DLD1 (cell line): Measurements from ENCODE around the gene CMIP.

Experiments used
- in situ Hi-C: cut with HindIII; loops from 2 replicates; pipeline ENCODE4 v1.10.0; 2017; ENCODE audit warnings: low sequenced_read_pairs

Gene CMIP

DNA sequence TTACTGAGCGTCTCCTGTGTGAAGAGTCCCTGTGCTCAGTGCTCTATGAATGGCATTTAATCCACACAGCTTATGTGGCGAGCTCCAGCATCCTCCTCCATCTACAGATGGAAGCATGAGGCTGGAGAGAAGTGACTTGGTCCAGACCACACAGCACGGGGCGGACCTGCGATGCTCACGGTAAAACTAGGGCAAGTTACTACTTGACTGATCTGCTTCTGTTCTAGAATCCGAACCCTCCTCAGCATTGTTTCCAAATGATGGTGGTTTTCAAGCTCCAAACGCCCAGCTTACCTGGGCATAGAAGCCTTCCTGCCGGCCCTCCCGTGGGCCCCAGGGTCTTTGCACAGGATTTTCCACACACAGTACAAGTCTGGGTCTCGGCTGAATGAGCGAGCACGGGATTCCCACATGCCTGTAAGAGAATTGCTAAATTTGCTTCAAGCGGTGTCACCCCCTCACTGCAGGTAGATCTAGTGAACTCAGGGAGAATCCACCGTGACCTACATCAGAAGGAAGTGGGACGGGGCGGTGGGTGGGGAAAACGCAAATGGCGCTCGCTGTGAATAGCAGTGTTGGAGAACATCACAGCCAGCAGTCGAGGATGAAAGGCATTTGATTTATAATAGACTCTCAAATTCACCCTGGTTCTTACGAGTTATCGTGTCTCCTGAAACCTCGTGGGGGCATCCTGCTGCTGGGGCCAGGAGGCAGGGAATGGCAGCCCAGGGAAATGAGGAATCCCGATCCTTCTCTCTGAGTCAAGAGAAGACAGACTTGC, 101.1 kb downstream of the CMIP start:
- in situ Hi-C loops, result no loop called here

DNA sequence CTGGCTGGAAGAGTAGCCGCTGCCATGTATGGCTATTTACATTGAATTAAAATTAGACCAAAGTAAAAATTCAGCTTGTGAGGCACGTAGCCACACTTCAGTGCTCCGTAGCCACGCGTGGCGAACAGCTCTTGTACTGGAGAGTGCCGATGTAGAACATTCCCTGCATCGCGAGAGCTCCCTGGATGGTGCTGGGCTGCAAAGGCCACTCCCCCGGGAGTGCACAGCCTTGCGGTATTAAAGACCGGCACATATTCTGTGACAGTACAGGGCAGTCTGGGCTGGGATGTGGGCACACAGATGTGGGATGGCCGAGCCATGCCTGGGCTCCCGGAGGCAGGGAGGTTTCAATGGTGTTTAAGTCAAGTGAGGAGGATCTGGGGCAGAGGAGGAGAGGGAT, 102.2 kb downstream of the CMIP start:
- in situ Hi-C loops, result no loop called here

- in situ Hi-C loops, result no loop called here
Measured at GRCh38 chr16:81547194-81547938, 102.8 kb downstream of the CMIP start.

DNA sequence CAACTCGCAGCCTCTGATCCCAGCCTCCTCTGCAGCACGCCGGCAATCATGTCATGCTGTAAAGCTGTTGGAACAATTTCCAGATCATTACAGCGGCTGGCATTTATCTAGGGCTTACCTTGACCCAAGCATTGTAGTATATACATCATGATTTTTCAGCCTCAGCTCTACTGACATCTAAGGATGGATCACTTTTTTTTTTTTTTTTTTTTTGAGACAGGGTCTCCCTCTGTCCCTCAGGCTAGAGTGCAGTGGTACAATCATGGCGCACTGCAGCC, 103.3 kb downstream of the CMIP start:
- in situ Hi-C loops, result no loop called here

GRCh38 chr16:81548551-81548875, 103.9 kb downstream of the CMIP start:
- in situ Hi-C loops, result no loop called here

DNA sequence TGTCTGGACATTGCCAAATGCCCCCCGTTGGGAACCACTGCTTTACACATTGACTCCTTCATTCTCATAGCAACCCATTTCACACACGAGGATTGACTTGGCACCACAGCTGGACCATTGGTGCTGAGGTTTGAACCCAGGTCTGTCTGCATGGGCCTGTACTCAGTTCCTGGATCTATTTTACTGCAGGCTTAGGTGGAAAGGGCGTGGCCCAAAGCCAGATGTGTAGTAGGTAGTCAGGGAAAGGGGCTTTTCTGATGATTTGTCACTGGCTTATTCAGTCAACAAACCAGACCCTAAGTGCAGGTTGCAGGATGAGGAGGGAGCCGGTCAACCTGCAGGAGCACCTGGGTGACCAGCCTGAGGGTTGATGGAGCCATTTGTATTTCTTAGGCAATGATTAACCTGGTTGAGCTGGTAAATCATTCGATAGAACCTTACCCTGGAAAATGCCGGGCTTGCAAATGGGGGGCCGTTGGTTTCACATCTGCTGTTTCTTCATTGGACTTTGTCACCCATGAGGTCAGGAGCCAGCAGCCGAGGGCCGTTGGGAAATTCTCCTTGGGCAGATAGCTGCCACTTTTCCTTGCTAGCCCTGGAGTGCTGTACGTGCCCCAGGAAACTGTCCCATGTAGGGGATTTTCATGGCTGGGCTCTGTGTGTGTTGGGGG, 104.4 kb downstream of the CMIP start:
- in situ Hi-C loops, result no loop called here

GRCh38 chr16:81549547-81550431, 105.2 kb downstream of the CMIP start:
- in situ Hi-C loops, result no loop called here

GRCh38 chr16:81550432-81550808, 105.8 kb downstream of the CMIP start:
- in situ Hi-C loops, result no loop called here

DNA sequence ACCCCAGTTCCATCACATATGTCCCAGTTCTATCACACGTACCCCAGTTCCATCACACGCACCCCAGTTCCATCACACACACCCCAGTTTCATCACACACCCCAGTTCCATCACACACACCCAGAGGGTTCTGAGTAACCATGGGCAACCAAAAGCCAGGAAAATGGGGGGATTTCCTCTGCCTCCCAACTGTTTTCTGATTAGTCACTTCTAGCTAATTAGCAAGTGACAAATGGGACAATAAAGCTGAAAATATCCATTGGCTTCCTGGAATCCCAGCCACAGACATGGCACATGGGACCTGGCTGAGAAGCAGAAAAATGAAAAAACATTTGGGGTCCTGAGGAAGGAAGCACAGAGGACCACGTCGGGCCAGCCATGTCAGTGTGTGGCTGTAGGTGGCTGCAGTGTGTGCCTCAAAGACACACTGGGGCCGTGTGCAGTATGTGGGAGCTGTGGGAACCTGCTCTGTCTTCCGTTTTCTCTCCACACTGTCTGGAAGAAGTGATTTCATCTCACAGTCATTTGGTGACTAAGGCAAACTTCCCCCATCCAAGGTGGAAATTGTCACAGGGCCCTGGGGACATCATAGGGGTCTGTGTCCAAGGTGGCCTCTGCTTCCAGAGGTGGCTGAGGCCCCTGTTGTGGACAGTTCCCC, 106.7 kb downstream of the CMIP start:
- in situ Hi-C loops, result no loop called here

GRCh38 chr16:81551821-81552304, 107.3 kb downstream of the CMIP start:
- in situ Hi-C loops, result no loop called here

GRCh38 chr16:81552743-81553079, 108.1 kb downstream of the CMIP start:
- in situ Hi-C loops, result no loop called here

GRCh38 chr16:81553080-81553813, 108.6 kb downstream of the CMIP start:
- in situ Hi-C loops, result no loop called here

DNA sequence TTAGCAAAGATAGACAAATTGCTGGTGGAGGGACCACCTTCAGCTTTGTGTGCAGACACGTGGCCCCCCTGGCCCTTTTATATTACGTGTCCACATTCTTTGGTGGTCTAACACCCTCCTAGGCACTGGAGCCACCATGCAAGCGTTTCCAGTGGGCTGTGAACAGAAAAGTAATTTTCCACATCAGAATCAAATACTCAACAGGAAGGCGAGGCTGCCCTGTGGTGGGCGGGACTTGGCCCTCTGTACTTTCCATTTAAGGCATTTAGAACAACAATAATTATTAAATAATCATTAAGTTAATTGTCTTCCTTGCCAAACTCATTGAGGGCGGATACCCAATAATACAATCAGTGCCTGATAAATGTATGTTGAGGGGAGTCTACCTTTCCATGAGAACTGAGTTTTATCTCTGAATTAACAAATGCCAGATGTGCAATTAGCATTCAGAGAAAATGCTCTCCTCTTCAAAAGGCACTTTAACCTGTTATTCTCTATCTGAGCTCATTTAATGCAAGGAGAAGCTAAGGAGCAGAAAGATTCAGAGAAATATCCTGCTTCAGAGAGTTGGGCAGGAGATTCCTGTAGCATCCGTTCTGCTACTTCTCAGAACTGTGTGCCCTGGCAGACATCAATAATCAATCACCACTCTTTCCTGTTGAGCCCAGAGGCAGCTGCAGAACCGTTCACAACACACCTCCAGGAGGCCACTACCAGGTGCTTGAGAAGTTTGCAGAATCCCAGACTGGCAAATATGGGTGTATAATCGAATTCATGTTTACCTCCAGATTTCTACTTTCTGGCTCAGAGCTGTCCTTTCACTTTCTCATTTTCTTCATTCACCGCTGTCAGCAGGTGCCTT, 109.4 kb downstream of the CMIP start:
- in situ Hi-C loops, result no loop called here

DNA sequence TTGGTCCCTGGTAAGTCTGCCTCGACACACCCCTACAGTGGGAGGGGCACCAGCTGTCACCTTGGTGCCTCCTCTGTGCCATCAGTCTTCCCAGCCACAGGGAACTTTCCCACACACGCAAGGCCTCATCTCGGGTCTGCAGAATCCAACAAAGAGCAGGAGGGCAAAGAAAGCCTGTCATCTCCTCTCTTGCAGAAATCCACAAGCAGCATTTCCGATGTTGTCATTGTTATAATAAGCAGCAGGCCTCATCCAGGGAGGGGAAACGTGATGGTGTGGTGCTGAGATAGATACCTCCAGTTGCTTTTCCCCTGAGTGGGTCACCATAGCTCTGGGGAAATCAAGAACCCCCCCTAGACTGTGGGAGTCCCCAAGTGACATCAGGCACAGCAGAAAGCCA, 110.4 kb downstream of the CMIP start:
- in situ Hi-C loops, result no loop called here

- in situ Hi-C loops, result no loop called here
Measured at GRCh38 chr16:81555660-81556059, 111.1 kb downstream of the CMIP start.

DNA sequence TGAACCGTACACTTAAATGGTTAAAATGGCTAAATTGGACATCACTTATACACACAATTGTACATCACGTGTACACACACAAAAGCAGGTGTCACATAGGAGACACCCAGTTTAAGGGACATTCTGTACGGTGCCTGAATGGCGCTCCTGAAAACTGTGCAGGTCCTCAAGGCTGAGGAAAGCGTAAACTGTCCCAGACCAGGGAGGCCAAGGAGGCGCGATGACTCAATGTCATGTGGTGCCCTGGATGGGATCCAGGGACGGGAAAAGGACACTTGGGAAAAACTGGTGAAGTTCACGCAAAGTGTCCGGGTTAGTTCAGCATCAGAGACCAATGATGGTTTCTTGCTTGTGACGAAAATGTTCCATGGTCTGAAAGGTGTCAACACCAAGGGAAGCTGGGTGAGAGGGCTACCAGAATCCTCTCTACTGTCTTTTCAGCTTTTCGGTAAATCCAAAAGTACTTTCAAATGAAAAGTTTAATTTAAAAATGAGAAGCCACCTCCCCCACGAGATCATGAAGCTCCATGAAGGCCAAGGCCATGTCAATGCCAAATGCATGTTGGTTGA, 112.2 kb downstream of the CMIP start:
- in situ Hi-C loops, result no loop called here

DNA sequence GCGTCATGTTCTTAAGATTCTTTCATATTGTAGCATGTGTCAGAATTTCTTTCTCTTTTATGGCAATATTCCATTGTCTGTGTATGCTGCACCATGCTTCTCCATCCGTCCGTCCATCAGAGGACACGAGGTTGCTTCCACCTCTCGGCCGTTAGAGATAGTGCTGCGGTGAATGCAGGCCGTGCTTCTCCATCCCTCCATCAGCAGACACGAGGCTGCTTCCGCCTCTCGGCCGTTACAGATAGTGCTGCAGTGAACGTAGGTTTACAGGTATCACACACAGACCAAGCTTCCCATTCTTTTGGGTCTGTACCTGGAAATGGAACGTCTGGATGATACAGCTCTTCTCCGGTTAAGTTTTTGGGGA, 113.5 kb downstream of the CMIP start:
- in situ Hi-C loops, result no loop called here

DNA sequence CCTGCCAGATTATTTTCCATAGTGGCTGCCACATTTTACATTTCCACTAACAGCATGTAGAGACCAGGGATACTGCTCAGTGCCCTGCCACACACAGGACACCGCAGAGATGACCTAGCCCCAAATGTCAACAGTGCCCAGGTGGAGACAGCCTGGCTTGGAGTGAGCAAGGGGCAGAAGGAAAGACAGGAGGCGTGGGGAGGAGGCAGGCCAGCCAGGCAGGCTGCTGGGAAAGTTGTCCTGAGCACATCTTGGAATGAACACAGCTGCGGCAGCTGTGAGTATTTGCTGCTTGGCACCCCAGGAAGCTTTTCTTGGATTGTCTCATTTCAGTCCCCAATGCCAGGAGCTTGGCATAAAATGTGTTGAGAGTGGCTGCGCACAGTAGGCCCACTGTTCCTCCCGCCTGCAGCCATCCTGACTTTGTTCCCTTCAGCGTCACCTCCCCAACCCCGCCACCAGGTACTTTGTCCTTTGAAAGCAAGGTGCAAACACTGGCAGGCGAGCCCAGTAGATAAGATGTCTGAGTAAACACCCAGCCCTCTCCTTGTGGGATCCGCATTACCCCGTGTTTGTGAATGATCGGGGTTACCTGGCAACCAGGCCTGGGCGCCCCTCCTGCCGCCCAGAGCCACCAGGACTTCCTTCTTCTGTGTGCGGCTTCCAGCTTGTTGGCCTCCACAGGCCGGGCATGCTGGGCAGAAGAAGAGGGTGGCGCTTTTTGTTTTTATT, 114.0 kb downstream of the CMIP start:
- in situ Hi-C loops, result no loop called here
